GM23248 (cell line): ENCODE results near the gene OR2V1. TPM values are rescaled to one million over a fixed set of nuclear protein-coding genes. Genes with fewer than 3 reads are reported as not detected.

Source experiments
- DNase-seq: peaks from one replicate; pipeline ENCODE4 v3.0.0-alpha.2; 2015
- H2AFZ ChIP-seq: fragments of 200-600 bp; sonication (generic); 2 replicates; pipeline ENCODE4 v1.6.1; 2016; ENCODE audit warnings: antibody characterized with exemption
- H3F3A ChIP-seq: fragments of 200-600 bp; sonication (generic); 2 replicates; pipeline ENCODE4 v1.6.1; 2016; ENCODE audit warnings: mild to moderate bottlenecking, antibody characterized with exemption, mixed run types; ENCODE audit not compliant: insufficient read depth
- H3K27ac ChIP-seq: fragments of 200-600 bp; sonication (generic); 2 replicates; pipeline ENCODE4 v1.5.1; 2016; ENCODE audit warnings: mild to moderate bottlenecking
- H3K27me3 ChIP-seq: fragments of 200-600 bp; sonication (generic); replicated peaks from 2 replicates; pipeline ENCODE4 v1.6.1; 2016; ENCODE audit warnings: mild to moderate bottlenecking; ENCODE audit not compliant: insufficient read depth
- H3K36me3 ChIP-seq: fragments of 200-600 bp; sonication (generic); 2 replicates; pipeline ENCODE4 v1.6.1; 2016; ENCODE audit warnings: low read depth, mild to moderate bottlenecking
- H3K4me1 ChIP-seq: fragments of 200-600 bp; sonication (generic); 2 replicates; pipeline ENCODE4 v1.6.1; 2016; ENCODE audit warnings: mild to moderate bottlenecking; ENCODE audit not compliant: insufficient read depth
- H3K4me2 ChIP-seq: fragments of 200-600 bp; sonication (generic); one replicate; pipeline ENCODE4 v1.6.1; 2016; ENCODE audit warnings: mild to moderate bottlenecking; ENCODE audit not compliant: unreplicated experiment
- H3K4me3 ChIP-seq: fragments of 200-600 bp; sonication (generic); 2 replicates; pipeline ENCODE4 v1.5.1; 2016; ENCODE audit warnings: mild to moderate bottlenecking
- H3K79me2 ChIP-seq: fragments of 200-600 bp; sonication (generic); 2 replicates; pipeline ENCODE4 v1.6.1; 2016; ENCODE audit warnings: mild to moderate bottlenecking; ENCODE audit not compliant: insufficient read depth
- H3K9ac ChIP-seq: fragments of 200-600 bp; sonication (generic); 2 replicates; pipeline ENCODE4 v1.6.1; 2016; ENCODE audit warnings: mild to moderate bottlenecking
- H3K9me2 ChIP-seq: fragments of 200-600 bp; sonication (generic); 2 replicates; pipeline ENCODE4 v1.6.1; 2016; ENCODE audit warnings: mixed run types, mild to moderate bottlenecking, moderate library complexity; ENCODE audit not compliant: insufficient read depth
- H3K9me3 ChIP-seq: fragments of 200-600 bp; sonication (generic); one replicate; pipeline ENCODE4 v1.6.1; 2017; ENCODE audit warnings: low read depth
- H4K20me1 ChIP-seq: fragments of 200-600 bp; sonication (generic); 2 replicates; pipeline ENCODE4 v1.6.0; 2016; ENCODE audit not compliant: insufficient read depth
- EZH2 ChIP-seq: fragments of 200-600 bp; sonication (generic); IDR thresholded peaks from 2 replicates; pipeline ENCODE4 v1.6.1; 2018; ENCODE audit warnings: antibody characterized with exemption, mild to moderate bottlenecking; ENCODE audit not compliant: insufficient read depth, poor library complexity, severe bottlenecking
- EZH2phosphoT487 ChIP-seq: fragments of 200-600 bp; sonication (generic); IDR thresholded peaks from 2 replicates; pipeline ENCODE4 v1.6.1; 2018; ENCODE audit warnings: antibody characterized with exemption, moderate library complexity, mild to moderate bottlenecking, low read depth; ENCODE audit not compliant: insufficient read depth
- WGBS, 2 experiments: methylation state at CpG; one replicate each; pipeline ENCODE4 v1.1.6; 2015 to 2017; ENCODE audit warnings: low lambda C conversion rate in 2 of 2, low coverage in 1 of 2; ENCODE audit errors: missing lambda C conversion rate in 2 of 2; 5-methylcytosine and 5-hydroxymethylcytosine counted together
- in situ Hi-C: fragments of 300-500 bp; cut with MboI; formaldehyde crosslinking; loops from 2 replicates; pipeline ENCODE4 v1.15.0; 2020
- polyA plus RNA-seq: library from polyadenylated mRNA; unstranded; fragments of >200 nt; fragmentation: Nextera tagmentation; extraction: Ambion mirVana; gene quantifications from 2 replicates; pipeline ENCODE4 v1.2.1, GENCODE V29; 2016
- total RNA-seq: library from RNA; depleted of rRNA; stranded (reverse); fragments of >200 nt; shearing (Covaris generic); gene quantifications from 2 replicates; pipeline ENCODE4 v1.2.3, GENCODE V29; 2014

OR2V1 gene
- total and polyA plus RNA-seq, 2 experiments from 2014 or later: not detected

- no peaks in the 10 kb centered on the region; the same call in 1 of the 2 replicates for H3K27me3 ChIP-seq
- 47 to 51% methylated on average over 15 of the region's 15 CpGs for WGBS, 2 experiments
- TF ChIP-seq EZH2 (no peak), EZH2phosphoT487 (no peak)
Measured at GRCh38 chr5:181127907-181128626, 2.9 kb downstream of the OR2V1 start.

GRCh38 chr5:181127456-181127855 lies 3.5 kb downstream of the OR2V1 start:
- Histone ChIP-seq H3K4me1 (no peaks in the 10 kb centered on the region), H3K9me3 (no peaks in the 10 kb centered on the region), H3K27ac (no peak overlapping the region), H2AFZ (no peak overlapping the region), H4K20me1 (no peaks in the 10 kb centered on the region), H3K79me2 (no peaks in the 10 kb centered on the region), H3K4me3 (no peak overlapping the region), H3K27me3 (no peaks in the 10 kb centered on the region; the same call in 1 of the 2 replicates), H3K4me2 (no peak overlapping the region), H3K9me2 (no peaks in the 10 kb centered on the region), H3K36me3 (no peaks in the 10 kb centered on the region), H3F3A (no peaks in the 10 kb centered on the region), H3K9ac (no peak overlapping the region)
- TF ChIP-seq EZH2 (no peak), EZH2phosphoT487 (no peak)
- 63 to 71% methylated on average over 10 of the region's 10 CpGs for WGBS, 2 experiments
- in situ Hi-C loops: no loop called here
- no peak for DNase-seq

More at GRCh38 chr5:181127907-181128626, 2.9 kb downstream of the OR2V1 start:
- Histone ChIP-seq H3K4me3 (no peak overlapping the region), H3K9me3 (no peaks in the 10 kb centered on the region), H4K20me1 (no peaks in the 10 kb centered on the region), H3K36me3 (no peaks in the 10 kb centered on the region), H3F3A (no peaks in the 10 kb centered on the region), H3K9ac (no peak overlapping the region), H3K9me2 (no peaks in the 10 kb centered on the region), H3K79me2 (no peaks in the 10 kb centered on the region), H3K4me1 (no peaks in the 10 kb centered on the region), H3K27ac (no peak overlapping the region), H2AFZ (no peak overlapping the region), H3K4me2 (no peak overlapping the region)
- in situ Hi-C loops: no loop called here
- DNase-seq: no peak

GRCh38 chr5:181126841-181127240 lies 4.1 kb downstream of the OR2V1 start:
- DNase-seq: no peak
- Histone ChIP-seq H4K20me1 (no peaks in the 10 kb centered on the region), H3K79me2 (no peaks in the 10 kb centered on the region), H3K9me3 (no peaks in the 10 kb centered on the region), H3K36me3 (no peaks in the 10 kb centered on the region), H3K4me3 (no peak overlapping the region), H3K9me2 (no peaks in the 10 kb centered on the region), H3K4me1 (no peaks in the 10 kb centered on the region), H3K27ac (no peak overlapping the region), H3K4me2 (no peak overlapping the region), H2AFZ (no peak overlapping the region), H3K27me3 (no peaks in the 10 kb centered on the region; the same call in 1 of the 2 replicates), H3F3A (no peaks in the 10 kb centered on the region), H3K9ac (no peak overlapping the region)
- in situ Hi-C loops: no loop called here
- TF ChIP-seq EZH2: no peak
- no peak for TF ChIP-seq EZH2phosphoT487
- 43 to 51% methylated on average over 17 to 18 of the region's 18 CpGs for WGBS, 2 experiments

GRCh38 chr5:181124526-181124925 lies 6.4 kb downstream of the OR2V1 start:
- H3K27me3 ChIP-seq: no peaks in the 10 kb centered on the region; the same call in 1 of the 2 replicates

More at GRCh38 chr5:181124526-181124925, 6.4 kb downstream of the OR2V1 start:
- no peaks in the 10 kb centered on the region for H3K36me3 ChIP-seq
- no peak overlapping the region for H3K4me2 ChIP-seq
- H4K20me1 ChIP-seq: no peaks in the 10 kb centered on the region
- H3K9me3 ChIP-seq: no peaks in the 10 kb centered on the region
- no peak overlapping the region for H3K4me3 ChIP-seq
- H3K79me2 ChIP-seq: no peaks in the 10 kb centered on the region
- peaks cover 15% of the 10 kb centered on the region for H3K4me1 ChIP-seq
- 44 to 45% methylated on average over 3 of the region's 3 CpGs for WGBS, 2 experiments
- no peaks in the 10 kb centered on the region for H3K9me2 ChIP-seq
- no peak overlapping the region for H3K27ac ChIP-seq
- DNase-seq: no peak
- no peak overlapping the region for H3K9ac ChIP-seq
- H3F3A ChIP-seq: peaks cover 8% of the 10 kb centered on the region; the same call in 1 of the 2 replicates
- in situ Hi-C loops: no loop called here
- no peak overlapping the region for H2AFZ ChIP-seq
- TF ChIP-seq EZH2 (no peak), EZH2phosphoT487 (no peak)
